NCI-H128 (cell line): ENCODE results near the gene LIPE.

Experiments used
- DNase-seq: peaks from one replicate; lab custom pipeline; 2025; ENCODE audit not compliant: unreplicated experiment; lab: John Stamatoyannopoulos, UW

LIPE gene

DNA sequence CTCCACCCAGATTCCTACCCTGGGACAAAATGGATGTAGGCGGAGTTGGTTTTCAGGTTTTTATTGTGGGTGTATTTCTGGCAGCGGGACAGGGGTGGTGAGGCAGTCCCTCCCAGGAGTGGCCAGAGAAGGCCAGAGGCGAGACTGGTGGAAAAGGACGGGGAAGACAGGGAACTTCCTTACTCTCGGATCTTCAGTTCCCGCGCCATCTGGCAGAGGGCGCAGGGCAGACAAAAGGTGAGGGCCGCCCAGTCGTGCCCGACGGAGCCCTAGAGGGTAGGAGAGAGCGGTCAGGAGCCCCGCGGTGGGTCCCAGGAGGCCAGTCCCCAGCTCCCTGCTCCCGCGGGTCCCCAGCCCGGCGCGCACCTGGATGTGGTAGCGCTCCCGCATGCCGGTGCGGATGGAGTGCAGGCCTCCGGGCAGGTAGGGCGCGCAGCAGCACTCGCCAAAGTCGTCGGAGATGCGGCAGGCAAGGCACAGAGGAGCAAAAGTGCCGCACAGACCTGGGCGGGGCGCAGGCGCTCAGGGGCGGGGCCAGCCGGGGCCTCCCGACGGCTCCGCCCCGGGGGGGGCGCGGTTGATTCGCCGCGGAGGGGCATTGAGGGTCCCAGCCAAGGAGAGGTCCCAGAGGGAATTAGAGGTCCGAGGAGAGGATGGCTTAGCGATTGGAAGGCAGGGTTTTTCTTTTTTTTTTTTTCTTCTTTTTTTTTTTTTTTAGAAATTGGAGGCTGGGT lies 40.0 kb downstream of the LIPE start:
- DNase-seq, result peak; percentile 42

GRCh38 chr19:42380155-42380554 lies 47.0 kb downstream of the LIPE start:
- no peak for DNase-seq

GRCh38 chr19:42378225-42379215 lies 48.7 kb downstream of the LIPE start:
- DNase-seq, result no peak

GRCh38 chr19:42376177-42376555 lies 51.0 kb downstream of the LIPE start:
- DNase-seq, result no peak

DNA sequence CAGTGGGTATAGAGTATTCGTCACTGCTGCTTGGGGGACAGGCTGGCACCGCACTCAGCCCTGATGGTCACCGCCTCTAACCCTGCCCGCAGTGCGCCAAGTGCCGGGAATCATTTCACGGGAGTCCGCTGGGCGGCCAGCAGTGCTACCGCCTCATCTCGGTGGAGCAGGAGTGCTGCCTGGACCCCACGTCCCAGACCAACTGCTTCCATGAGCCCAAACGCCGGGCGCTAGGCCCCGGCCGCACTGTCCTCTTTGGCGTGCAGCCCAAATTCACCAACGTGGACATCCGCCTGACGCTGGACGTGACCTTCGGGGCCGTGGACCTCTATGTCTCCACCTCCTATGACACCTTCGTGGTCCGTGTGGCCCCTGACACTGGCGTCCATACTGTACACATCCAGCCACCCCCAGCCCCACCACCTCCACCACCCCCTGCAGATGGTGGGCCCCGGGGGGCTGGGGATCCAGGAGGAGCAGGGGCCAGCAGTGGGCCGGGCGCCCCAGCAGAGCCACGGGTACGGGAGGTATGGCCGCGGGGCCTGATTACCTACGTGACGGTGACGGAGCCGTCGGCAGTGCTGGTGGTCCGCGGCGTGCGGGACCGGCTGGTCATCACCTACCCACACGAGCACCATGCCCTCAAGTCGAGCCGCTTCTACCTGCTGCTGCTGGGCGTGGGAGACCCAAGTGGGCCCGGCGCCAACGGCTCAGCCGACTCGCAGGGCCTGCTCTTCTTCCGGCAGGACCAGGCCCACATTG lies 51.6 kb downstream of the LIPE start:
- DNase-seq, result no peak

GRCh38 chr19:42374826-42375376 lies 52.3 kb downstream of the LIPE start:
- DNase-seq, result no peak

GRCh38 chr19:42370626-42371175 lies 56.5 kb downstream of the LIPE start:
- no peak for DNase-seq

- no peak for DNase-seq
These were observed 57.1 kb downstream of the LIPE start for GRCh38 chr19:42370068-42370520.

GRCh38 chr19:42369433-42370067 lies 57.6 kb downstream of the LIPE start:
- DNase-seq, result no peak

DNA sequence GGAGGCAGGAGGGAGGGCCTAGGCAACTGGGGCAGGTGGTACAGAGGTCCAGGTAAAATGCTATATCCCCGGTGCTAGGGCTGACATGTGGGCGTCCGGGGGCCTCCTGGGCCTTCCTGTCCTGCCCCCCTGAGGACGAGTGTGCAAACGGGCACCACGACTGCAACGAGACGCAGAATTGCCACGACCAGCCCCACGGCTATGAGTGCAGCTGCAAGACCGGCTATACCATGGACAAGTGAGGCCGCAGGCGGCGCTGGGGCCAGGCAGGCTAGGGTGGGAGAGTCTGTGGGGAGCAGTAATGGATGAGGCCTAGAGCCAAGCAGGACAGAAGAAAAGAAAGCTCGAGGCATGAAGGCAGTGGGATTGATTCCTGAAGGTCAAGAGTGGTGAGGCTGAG lies 58.4 kb downstream of the LIPE start:
- DNase-seq, result no peak

DNA sequence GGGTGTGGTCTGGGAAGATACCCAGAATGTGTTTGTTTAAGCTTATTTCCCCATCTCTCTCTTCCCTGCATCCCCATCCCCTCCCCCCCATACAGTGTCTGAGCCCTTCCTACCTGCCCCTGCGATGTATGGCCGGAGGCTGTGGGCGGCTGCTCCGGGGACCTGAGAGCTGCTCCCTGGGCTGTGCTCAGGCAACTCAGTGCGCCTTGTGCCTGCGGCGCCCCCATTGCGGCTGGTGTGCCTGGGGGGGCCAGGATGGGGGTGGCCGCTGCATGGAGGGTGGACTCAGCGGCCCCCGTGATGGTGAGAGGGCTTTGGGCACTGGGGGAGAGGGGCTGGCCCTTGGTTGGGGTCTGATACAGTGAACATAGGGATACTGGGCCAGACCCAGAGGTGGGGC lies 58.8 kb downstream of the LIPE start:
- DNase-seq, result no peak

GRCh38 chr19:42367929-42368328 lies 59.3 kb downstream of the LIPE start:
- no peak for DNase-seq

- no peak for DNase-seq
These were observed 60.5 kb downstream of the LIPE start for GRCh38 chr19:42366673-42367072.

DNA sequence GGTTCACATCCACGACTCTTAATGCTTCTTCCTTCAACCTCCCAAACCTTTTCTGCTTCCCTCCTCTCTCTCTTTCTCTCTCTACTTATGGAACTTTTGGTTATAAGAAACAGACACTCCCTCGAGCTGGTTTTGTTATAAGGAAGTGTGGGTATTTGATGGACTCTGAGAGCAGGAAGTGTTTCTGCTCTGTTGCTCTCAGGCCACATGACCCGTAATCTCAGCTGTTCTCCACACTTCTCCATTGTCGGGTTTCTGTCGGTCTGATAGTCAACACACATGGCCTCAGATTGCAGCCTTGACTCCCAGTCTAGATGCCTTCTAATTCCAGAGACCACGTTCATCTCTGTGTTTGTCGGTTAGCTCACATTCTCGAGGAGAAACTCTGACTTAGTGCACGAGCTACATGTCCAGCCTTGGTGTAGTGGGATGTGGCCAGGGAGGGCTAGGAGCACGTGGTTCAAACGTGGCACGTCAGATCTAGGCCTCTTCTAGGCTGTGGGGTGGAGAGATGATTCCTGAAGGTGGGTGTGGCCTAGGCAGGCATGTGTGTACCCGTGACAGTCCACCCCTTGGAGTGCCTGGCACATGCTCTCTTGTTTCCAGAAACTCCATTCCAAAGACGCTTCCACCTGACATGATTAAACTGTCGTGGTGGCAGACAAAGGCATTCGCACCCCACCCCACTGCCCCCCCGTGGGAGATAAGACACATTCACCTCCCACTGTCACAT lies 63.4 kb downstream of the LIPE start:
- no peak for DNase-seq

DNA sequence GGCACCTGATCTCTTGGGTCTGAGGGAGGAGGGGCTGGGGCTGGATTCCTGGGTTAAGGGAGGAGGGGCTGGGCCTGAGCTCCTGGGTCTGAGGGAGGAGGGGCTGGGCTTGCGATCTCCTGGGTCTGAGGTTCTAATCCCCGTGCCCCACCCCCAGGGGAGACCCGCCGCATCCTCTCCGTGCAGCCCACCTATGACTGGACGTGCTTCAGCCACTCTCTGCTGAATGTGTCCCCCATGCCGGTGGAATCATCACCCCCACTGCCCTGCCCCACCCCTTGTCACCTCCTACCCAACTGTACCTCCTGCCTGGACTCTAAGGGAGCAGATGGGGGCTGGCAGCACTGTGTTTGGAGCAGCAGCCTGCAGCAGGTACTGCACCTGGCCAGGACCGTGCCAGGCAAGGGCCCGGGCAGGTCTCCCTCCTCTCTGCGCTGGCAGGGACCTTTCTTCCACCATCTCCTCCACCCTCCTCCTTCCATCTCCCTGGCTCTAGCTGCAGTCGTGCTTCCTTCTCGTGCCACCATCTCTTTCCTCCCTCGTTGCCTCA lies 64.2 kb downstream of the LIPE start:
- no peak for DNase-seq

- no peak for DNase-seq
These were observed 64.8 kb downstream of the LIPE start for GRCh38 chr19:42362342-42362741.

GRCh38 chr19:42361545-42361910 lies 65.7 kb downstream of the LIPE start:
- no peak for DNase-seq

- no peak for DNase-seq
These were observed 66.2 kb downstream of the LIPE start for GRCh38 chr19:42360787-42361544.

GRCh38 chr19:42357290-42357689 lies 69.9 kb downstream of the LIPE start:
- DNase-seq, result no peak
